Daoy (cell line): ENCODE data around the gene PEX26. TPM values are rescaled to one million over a fixed set of nuclear protein-coding genes. Genes with fewer than 3 reads are reported as not detected.
A peak's percentile ranks its signal among the peaks of the same experiment; 100 is the strongest.
"Not testable (repeated sequence)": the region's sequence is repeated elsewhere in the genome, so short reads cannot be mapped to it uniquely, and the experiment has no call there.

Source experiments
- DNase-seq: peaks from one replicate; pipeline ENCODE4 v3.0.0-alpha.2; 2015; ENCODE audit warnings: low read depth
- total RNA-seq: library from RNA; depleted of rRNA; stranded (reverse); fragments of >200 nt; shearing (Covaris generic); gene quantifications from 2 replicates; pipeline ENCODE4 v1.2.3, GENCODE V29; 2014

PEX26 gene
- total RNA-seq, 1 experiment from 2014 or later = 20.8 TPM

DNA sequence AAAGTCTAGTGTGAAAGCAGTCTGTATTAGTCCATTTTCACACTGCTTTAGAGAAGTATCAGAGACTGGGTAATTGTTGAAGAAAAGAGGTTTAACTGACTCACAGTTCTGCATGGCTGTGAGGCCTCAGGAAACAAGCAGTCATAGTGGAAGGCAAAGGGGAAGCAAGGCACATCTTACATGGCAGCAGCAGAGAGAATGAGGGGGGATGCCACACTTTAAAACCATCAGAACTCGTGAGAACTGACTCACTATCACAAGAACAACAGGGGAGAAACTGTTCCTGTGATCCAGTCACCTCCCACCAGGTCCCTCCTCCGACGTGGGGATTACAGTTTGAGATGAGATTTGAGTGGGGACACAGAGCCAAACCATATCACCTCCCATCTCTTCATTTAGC lies 19.0 kb downstream of the PEX26 start:
- no peak for DNase-seq

DNA sequence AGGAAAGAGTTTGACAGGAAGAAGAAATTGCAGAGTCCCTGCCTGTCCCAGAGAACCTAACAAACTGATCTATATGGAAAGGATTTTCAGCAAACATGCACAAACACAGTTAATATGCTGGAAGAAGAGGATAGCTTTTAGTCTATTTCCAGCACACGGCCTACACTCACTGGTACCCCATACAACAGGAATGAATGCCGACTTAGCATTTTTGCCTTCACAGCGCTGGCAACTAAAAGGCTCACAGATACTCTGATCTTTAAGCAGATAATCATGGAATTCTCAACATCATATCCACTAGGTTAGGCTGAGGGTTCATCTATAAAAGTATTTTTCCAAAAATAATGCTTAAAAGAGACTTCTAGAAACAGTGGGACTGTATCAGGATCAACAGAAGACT lies 23.0 kb downstream of the PEX26 start:
- DNase-seq = no peak

DNA sequence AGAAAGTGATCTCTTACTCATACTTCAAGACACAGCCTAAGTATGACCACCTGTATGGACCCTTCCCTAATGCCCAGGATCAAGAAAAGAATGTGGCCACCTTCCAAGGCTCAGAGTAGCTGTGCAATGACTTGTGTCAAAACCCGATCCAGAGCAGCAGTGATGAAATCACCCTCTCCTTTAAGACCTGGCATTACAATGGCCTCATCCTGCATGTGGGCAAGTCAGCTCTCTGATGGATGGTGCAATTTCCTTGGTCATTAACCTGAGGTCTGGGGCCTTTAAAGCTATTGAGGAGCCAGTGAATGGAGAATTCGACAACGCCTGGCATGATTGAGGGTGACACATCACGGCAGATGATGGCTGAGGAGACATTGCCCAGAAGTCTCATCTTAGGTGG lies 23.7 kb downstream of the PEX26 start:
- DNase-seq = no peak

DNA sequence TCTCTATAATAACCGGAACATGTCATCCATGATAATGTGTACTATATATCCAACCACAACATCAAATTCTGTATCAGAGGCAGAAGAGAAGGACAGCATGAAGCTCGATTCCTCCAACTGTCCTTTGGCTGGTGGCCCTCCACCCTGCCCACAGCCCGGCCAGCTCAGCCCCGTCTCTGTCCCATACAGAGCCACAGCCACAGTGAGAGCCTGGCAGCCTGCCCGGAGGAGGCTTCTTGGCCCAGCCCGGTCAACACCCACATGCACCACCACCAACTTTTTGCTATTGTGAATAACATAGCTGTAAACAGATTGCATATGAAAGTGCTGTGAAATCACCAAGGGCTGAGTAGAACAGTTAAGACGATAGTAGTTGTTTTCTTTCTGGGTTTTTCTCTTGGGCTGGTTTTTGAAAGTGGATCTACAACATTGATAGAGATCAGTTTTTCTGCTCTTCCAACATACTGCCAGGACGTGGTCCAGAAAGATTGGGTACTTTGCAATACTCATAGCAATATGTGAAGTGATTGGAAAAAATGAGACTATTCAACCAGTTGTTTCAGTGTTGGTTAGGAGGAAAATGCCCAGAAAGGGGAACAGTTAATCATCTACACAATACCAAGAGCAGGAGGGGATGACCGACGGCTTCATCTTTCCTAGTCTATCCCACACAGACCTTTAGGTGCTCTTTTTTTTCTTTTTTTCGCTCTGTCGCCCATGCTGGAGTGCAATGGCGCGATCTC lies 25.9 kb downstream of the PEX26 start:
- no peak for DNase-seq

DNA sequence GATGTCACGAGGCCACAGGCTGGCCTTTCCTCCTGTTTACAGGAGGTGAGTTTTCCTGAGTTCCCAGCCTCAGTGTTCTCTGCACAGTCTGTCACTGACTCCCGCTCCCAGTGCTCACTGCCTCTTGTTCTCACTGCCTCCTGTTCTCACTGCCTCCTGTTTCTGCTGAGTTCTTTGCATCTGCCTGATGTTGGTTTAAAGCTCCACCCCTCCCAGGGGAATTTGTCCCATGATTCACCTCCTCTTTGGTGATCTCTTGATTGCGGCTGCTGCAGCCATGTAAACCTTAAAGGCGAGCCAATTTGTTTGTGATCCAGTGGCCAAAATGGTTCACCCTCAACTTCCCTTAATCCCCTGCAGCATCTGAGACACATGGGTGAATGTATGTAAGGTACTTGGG lies 26.8 kb downstream of the PEX26 start:
- DNase-seq = peak; percentile 54

DNA sequence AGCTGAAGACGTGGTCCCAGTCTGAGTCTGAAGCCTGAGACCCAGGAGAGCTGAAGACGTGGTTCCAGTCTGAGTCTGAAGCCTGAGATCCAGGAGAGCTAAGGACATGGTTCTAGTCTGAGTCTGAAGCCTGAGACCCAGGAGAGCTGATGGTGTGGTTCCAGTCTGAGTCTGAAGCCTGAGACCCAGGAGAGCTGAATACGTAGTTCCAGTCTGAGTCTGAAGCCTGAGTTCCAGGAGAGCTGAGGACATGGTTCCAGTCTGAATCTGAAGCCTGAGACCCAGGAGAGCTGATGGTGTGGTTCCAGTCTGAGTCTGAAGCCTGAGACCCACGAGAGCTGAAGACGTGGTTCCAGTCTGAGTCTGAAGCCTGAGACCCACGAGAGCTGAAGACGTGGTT lies 28.2 kb downstream of the PEX26 start:
- not testable (repeated sequence) for DNase-seq

DNA sequence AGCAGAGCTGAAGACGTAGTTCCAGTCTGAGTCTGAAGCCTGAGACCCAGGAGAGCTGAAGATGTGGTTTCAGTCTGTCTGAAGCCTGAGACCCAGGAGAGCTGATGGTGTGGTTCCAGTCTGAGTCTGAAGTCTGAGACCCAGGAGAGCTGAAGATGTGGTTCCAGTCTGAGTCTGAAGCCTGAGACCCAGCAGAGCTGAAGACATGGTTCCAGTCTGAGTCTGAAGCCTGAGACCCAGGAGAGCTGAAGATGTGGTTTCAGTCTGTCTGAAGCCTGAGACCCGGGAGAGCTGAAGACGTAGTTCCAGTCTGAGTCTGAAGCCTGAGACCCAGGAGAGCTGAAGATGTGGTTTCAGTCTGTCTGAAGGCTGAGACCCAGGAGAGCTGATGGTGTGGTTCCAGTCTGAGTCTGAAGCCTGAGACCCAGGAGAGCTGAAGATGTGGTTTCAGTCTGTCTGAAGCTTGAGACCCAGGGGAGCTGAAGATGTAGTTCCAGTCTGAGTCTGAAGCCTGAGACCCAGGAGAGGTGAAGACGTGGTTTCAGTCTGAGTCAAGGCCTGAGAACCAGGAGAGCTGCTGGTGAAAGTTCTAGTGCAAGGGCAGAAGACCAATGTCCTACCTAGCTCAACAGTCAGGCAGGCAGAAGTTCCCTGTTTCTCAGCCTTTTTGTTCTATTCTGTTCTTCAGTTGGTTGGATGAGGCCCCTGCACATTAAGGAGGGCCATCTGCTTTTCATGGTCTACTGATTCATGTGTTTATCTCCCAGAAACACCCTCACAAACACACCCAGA lies 29.0 kb downstream of the PEX26 start:
- DNase-seq = not testable (repeated sequence)

DNA sequence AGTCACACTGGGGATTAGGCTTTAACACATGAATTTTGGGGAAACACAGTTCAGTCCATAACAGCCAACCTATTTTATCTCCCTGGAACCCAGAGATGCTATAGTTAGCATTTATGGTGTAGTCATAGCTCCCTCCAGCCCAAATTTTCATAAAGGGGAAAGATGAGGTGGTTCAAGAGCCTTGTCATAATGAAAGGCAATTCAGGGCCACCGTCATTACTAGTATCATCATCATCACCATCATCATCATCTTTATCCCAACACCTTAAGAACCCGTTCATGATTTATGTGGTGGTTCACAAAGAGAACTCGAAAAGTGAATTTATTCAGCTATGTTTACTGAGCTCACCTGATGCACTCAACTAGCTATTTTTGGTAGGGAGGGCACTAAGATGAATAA lies 30.4 kb downstream of the PEX26 start:
- DNase-seq = no peak

DNA sequence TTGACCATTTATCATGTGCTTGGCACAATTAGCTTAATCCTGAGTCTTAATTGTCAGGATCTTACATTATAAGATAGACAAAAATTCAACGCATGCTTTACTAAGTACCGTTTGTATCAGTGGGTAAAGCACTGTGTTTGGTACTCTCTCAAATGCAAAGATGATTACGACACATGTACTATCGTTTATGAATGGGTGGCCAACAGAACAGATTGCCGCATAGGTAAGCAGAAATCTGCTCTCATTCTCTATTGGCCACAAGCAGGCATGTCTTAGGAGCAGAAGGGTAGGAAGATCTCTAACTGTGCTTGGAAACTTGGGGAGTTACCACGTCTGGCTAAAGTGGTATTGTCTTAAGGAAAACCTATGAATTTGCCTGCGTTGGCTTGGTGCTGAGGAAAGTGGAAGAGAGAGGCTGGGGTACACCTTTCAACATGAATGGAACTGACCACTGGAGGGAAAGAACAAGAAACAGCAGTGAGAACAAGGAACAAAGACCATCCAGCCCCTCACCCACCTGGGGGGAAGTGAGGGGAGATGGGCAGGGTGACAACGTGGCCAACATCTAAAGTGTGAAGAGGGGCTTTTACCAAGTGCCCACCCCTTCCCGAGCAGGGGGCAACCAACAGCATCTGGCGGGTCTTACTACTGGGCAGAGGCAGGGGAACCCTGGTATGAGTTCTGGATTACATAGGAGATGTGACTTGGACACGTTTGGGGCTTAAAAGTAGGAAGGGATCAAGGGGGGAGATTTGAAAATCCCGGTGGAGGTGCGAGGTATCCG lies 31.8 kb downstream of the PEX26 start:
- no peak for DNase-seq

DNA sequence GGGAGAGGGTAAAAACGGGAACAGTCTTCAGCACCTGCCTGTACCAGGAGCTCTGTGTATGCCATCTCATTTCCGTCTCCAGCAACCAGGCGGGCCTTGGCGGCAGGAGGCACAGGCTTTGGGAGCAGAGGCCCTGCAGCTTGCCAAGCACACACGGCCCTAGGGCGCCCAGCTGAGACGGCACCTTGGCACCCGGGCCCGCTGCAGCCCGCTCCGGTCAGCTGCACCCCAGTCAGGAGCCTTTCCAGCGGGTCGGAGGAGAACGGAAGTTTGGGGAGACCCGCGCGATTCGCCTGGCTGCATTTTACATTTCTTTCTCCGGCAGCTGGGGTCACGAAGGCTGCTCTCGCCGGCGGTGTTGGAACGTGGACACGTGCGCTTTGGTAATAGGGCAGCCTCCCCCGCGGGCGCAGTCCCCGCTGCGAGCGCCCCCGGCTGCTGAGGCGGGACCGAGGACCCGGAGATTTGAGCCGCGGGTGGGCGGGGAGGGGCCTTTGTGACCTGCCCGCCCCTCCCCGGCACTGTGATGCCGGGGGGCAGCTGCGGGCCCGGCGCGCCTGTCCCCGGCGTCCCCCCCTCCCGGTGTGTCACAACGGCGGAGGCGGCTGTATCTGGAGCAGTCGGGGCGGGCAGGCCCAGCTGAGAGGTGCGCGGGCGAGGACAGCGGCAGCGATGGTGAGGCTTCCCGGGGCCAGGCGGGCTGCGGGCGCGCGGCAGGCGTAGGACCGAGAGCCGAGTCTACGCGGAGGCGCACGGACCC lies 32.6 kb downstream of the PEX26 start, which contains the start of gene TUBA8:
Gene TUBA8, plus strand, starts transcription at position 616 of the 760 bp plus-strand sequence. Its CDS starts 57 bp downstream, at position 673.
- DNase-seq = peak; percentile 44

DNA sequence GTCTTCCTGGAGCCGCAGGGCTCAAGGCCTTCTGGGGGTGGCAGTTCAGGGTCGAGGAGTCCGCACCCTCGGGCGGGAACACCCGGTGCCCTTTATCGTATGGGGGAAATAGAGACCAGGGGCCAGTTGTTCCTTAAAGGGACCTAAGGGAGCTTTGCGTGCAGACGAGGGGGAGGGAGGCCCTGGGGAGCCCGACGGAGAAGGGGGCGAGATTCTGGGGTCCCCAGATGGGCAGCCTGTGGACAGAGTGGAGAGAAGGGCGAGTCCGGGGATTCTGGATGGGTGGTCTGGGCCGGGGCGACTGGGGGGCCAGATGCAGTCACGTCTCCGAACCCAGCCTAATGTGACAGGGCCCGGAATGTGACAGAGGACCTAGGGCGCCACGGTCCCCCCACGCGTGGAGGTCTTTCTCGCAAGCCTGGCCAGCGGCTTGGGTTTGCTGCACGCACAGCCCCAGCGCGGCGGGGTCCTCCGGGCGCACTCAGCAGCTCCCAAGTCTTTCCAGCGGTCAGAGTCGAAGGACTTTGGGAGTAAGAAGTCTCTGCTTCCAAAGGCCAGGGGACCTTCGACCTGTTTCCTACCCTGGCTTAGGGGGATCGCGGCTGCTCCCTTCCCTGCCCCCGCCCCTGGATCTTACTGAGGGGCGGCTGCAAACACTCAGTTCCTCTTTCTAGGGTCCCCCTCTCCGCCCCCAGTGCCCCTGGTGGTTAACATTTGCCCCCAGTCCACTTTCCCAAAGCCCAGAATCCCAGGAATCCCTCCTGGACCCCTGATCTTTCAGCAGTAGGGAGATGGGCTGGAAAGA lies 33.4 kb downstream of the PEX26 start:
- no peak for DNase-seq

DNA sequence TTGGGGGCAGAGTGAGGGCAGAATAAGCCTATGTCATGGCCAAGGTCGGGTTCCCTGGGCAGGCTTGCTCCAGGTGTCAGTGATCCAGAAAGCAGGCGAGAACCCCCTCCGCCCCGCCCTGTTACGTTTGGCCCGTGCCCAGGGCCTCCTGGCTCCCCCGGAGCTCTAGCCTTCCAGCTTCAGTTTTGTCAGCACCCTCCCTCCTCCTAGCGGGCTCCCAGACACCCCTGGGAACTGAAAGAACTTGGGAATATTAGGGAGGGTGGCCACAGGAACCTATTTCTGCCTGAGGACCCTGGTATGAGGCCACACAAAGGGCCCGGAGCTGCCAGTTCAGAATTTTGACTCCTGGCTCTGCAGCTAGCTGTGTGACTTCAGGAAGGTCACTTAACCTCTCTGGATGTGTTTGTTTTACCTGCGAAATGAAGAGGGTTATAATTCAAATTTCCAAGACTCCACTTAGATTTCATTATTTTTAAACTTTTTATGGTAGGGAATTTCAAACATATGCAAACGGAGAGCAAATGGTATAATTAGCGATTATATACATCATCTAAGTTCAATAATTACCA lies 34.1 kb downstream of the PEX26 start:
- no peak for DNase-seq

DNA sequence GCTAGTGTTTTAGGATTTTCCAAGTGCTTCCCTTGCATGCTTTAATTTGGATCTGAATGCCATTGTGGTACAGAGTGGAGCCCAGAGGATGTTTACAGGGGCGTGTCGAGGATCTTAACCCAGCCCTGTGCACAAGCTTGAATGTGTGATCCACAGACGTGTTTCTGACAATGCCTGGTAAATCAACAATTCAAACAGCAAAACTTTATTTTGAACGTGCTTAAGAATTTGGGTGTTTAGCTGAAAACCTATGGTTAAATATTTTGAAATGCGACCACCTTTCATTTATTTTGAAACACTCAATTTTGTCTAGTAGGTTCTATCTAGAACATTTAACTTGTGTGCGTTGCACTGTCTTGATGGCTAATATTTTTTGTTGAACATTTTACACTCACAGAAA lies 34.6 kb downstream of the PEX26 start:
- no peak for DNase-seq

DNA sequence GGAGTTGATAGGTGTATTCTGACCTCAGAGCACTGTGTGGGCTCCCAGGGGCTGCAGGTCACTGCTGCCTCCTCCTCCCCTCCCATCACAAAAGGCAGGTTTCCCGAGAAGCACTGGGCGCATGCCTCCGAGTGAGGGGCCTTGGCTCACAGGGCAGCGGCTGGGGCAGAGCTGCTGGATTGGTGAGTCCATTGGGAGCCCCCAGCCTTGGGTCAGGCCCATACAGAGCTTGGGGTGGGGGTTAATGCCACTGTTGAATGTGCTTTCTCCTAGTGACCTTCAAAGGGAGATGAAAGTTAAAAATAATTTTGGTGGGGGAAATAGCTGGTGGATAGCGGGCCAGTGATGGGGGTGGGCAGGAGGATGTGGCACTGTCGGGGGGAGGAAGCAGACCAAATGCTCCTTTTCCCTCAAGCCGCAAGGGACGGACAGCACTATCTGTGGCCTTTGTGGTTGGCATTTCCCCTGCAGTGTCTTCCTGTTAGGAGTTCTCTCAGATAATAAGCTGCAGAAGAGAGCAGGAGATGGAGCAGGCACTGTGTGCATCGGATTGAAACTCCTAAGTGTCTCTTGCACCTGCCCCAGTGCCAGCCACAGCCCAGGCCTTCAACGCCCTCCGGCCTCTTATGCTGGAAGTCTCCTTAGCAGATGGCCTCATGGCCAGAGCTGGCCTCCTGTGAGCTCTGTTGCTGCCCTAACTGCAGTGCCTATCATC lies 36.0 kb downstream of the PEX26 start:
- DNase-seq = no peak

DNA sequence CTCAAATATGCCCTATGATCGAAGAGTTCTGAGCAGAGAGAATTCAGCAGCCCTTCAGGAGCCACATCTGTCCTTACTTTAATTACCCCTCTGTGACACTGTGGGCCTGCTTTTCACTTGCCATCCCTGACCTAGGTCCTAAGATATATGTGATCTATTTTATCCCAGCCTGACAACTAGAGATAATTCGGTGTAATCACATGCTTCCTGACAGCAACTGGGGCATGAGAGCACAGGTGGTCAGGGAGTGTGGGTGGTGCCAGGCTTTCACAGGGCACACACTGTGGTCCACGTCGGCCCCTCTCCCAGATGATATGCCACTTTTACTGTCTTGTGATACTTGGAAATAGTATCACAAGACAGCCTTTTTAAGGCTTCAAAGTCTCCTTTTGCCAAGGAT lies 36.7 kb downstream of the PEX26 start:
- DNase-seq = no peak

DNA sequence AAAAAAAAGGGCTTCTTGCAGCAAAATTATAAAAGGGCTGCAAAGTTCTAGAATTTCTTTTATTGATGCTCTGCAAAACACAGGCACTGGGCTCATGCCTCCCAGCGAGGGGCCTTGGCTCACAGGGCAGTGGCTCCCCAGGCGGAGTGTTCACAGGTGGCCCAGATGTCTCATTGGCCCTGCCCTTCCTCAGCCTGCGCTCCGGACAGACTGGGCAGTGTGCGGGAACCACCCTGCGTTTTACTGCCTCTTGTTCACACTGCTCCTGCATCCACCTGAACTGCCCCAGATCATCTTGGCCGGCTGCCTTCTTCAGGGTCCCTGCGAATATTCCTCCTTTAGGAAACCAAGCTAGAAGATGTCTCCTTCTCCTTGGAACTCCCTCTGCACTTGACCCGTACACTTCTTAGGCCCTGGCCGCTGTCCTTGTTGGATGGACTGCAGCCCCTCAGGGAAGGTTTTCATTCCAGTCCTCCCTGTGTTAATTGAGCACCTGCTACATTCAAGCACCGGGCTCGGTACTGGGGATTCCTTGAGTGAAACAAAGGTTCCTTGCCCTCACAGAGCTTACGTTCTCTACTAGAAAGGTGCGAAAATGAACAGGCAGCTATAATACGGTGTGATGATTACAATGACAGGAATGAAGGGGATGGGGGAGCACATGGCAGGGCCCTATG lies 37.3 kb downstream of the PEX26 start:
- no peak for DNase-seq

DNA sequence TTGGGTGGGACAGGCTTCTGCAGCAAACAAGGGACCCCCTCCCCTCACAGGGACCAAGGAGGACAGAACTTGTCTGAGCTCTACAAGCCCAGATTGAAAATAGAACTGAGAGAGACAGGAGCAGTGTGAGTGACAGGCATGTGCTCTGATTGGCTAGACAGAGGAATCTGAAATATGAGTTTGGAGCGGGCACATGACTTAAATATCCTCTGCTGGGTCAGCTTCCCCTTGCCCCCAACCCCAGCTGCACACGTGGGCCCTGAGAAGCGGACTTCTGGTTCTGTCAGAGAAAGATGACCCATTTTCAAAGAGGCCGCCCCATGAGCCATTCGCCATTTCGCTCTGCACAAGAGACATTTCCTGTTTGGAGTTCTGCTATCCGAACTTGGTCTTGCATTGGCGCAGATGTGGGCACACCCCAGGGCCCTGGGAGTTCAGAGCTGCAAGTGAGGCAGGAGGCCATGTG lies 38.1 kb downstream of the PEX26 start:
- no peak for DNase-seq

DNA sequence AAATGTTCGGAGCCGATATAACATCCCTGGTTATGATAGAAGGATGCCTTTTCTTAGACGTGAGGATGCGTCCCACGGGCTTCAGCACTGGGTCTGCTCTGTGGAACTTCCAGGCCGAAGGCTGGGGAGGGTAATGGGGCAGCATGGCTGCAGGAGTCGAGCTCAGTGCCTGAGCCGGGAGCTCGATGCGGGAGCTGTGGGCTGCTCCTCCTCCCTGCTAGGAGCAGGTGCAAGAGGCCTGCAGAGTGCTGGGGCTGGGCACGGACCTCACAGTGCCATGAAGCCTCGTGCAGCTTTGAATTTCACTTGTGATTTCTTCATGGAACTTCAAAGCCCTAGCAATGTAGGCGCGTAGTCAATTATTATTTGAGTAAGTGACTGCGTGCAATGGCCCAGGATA lies 38.8 kb downstream of the PEX26 start:
- DNase-seq = no peak

DNA sequence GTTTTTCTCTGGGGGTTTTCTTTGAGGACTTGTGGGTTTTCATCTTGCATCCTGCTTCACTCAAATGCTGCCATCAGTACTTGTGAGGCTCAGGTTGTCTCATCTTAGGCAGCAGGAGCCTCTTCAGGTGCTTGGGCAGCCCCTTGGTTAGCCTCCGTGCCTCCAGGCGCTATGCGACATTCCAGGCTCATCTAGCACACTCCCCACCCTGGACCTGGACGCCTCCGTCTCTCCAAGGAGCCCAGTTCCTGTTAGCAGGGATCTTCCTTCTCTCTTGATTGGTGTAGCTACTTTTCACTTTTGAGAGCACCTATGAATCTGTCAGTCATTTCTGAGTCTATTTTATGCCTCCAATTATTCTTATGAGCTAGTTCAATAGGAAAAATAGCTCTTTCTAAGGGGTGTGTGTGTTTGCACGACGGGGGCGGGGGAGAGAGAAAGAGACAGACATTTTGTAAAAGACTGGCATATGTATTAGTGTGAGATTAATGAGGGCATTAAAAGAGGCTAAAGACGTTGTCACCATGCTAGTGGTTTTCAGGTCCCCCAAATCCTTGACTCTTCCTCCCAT lies 40.6 kb downstream of the PEX26 start:
- DNase-seq = no peak
